K562 (cell line): Measurements from ENCODE around the gene BLTP2.

ENCODE experiments used
- CBX8 ChIP-seq: fragments of 200-600 bp; sonication (generic); IDR thresholded peaks from 2 replicates; pipeline ENCODE4 v1.6.1; 2012; ENCODE audit warnings: borderline replicate concordance, mixed run types, low read depth, mild to moderate bottlenecking, moderate library complexity, mixed read lengths, low read length, control low read depth, inconsistent platforms; ENCODE audit not compliant: poor library complexity, severe bottlenecking; ENCODE audit errors: extremely low read depth
- GATAD2B ChIP-seq: fragments of 450-650 bp; IDR thresholded peaks from 2 replicates; pipeline ENCODE4 v1.6.1; 2017; ENCODE audit warnings: mild to moderate bottlenecking, borderline replicate concordance

DNA sequence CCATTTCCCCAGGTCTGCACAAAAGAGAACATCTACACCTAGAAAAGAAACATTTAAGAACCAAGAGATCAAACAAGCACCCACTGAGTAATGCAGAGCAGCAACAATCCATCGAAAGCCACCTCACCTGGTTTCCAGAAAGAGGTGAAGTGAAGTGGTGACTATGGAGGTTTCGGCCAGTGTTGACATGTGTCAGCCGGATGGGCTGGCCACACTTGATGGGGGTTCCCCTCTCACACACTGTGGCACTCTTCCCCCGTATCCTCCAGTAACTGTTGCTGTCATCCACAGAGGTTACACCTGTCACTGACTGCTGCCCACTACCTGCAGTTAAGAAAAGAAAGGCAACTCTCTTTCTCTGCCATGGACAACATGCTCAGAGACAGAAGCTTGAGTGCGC is 10.2 kb upstream of the BLTP2 start:
- TF ChIP-seq CBX8 (no peak), GATAD2B (no peak)
